ENCODE measurements around the gene DRC3. TPM values are rescaled to one million over a fixed set of nuclear protein-coding genes. Genes with fewer than 3 reads are reported as not detected.

Gene DRC3
- total RNA-seq, 1 experiment from 2014 or later: 2.3 TPM

DNA sequence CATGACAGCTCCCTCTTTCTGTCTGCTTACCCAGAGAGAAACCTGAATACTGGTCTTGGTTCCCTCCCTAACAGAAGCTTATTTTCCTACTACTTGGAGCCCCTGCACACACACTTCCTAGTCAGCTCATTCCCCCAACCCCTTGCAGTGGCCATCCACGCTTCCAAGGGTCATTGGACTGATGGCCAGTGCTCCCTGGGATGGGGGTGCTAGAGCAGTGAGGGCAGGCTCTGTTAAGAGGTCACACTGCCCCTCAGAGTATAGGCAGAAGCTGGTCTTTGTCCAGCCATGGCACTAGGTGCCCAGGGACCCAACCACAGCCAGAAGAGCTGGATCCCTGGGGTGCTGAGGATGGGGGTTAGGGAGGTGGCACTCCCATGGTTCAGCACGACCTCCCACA is 12.5 kb downstream of the DRC3 start:
- Mint-ChIP-seq H3K9me3 (ENCODE audit: unreplicated experiment) (no peaks in the 10 kb centered on the region), H3K4me1 (ENCODE audit: insufficient read depth, unreplicated experiment) (peaks cover 9% of the 10 kb centered on the region), H3K27ac (ENCODE audit: low read depth, unreplicated experiment) (peak overlapping the region; percentile 53), H3K36me3 (ENCODE audit: insufficient read depth, unreplicated experiment) (peaks cover 1% of the 10 kb centered on the region), H3K4me3 (ENCODE audit: unreplicated experiment) (no peak overlapping the region), H3K27me3 (ENCODE audit: insufficient read depth, unreplicated experiment) (no peaks in the 10 kb centered on the region)
- intact Hi-C loops (cut with micrococcal nuclease): no loop called here
- ChIA-PET CTCF (interaction anchor here (0.6 to 1.2 kb wide), 4 partner anchors 13 to 48 kb away, joined by 3 to 5 read pairs (median 3); partner anchors contain the start of genes DRC3 and TOM1L2), POLR2A (interaction anchor here (0.7 to 1.4 kb wide), 2 partner anchors 13 to 64 kb away, joined by 3 to 6 read pairs; partner anchors contain the start of genes DRC3 and TOM1L2)
- TF ChIP-seq CTCF (IDR thresholded peaks at IDR 0.05; ENCODE audit: unreplicated experiment): no peak
- BruUV-seq (replicated peaks): no TSS peak
- no peak for DNase-seq (ENCODE audit: unreplicated experiment)

- ChIA-PET CTCF (interaction anchor here (1.2 kb wide), 2 partner anchors 13 to 48 kb away, joined by 3 to 5 read pairs; partner anchors contain the start of genes DRC3 and TOM1L2), POLR2A (interaction anchor here (0.7 to 1.4 kb wide), 2 partner anchors 13 to 64 kb away, joined by 3 to 6 read pairs; partner anchors contain the start of genes DRC3 and TOM1L2)
- no peak overlapping the region for H3K4me3 Mint-ChIP-seq (ENCODE audit: unreplicated experiment)
- H3K36me3 Mint-ChIP-seq (ENCODE audit: insufficient read depth, unreplicated experiment): peaks cover 6% of the 10 kb centered on the region
- peaks cover 13% of the 10 kb centered on the region for H3K4me1 Mint-ChIP-seq (ENCODE audit: insufficient read depth, unreplicated experiment)
- H3K9me3 Mint-ChIP-seq (ENCODE audit: unreplicated experiment): no peaks in the 10 kb centered on the region
- intact Hi-C loops (cut with micrococcal nuclease): no loop called here
- no peak overlapping the region for H3K27ac Mint-ChIP-seq (ENCODE audit: low read depth, unreplicated experiment)
- no peaks in the 10 kb centered on the region for H3K27me3 Mint-ChIP-seq (ENCODE audit: insufficient read depth, unreplicated experiment)
- no peak for DNase-seq (ENCODE audit: unreplicated experiment)
- peak; percentile 12 for TF ChIP-seq CTCF (IDR thresholded peaks at IDR 0.05; ENCODE audit: unreplicated experiment)
- BruUV-seq (replicated peaks): no TSS peak
Observed at GRCh38 chr17:17985555-17985954, 12.9 kb downstream of the DRC3 start.

- Mint-ChIP-seq H3K4me1 (ENCODE audit: insufficient read depth, unreplicated experiment) (peaks cover 19% of the 10 kb centered on the region), H3K4me3 (ENCODE audit: unreplicated experiment) (no peak overlapping the region), H3K27me3 (ENCODE audit: insufficient read depth, unreplicated experiment) (no peaks in the 10 kb centered on the region), H3K27ac (ENCODE audit: low read depth, unreplicated experiment) (no peak overlapping the region), H3K36me3 (ENCODE audit: insufficient read depth, unreplicated experiment) (peaks cover 6% of the 10 kb centered on the region), H3K9me3 (ENCODE audit: unreplicated experiment) (no peaks in the 10 kb centered on the region)
- CTCF ChIA-PET: no interaction called here
- no peak for TF ChIP-seq CTCF (IDR thresholded peaks at IDR 0.05; ENCODE audit: unreplicated experiment)
- no peak for DNase-seq (ENCODE audit: unreplicated experiment)
- POLR2A ChIA-PET: interaction anchor here (0.6 kb wide), 1 partner anchor 72 kb away, joined by 3 read pairs; no protein-coding TSS in a partner anchor
- intact Hi-C loops (cut with micrococcal nuclease): no loop called here
- no TSS peak for BruUV-seq (replicated peaks)
Observed at GRCh38 chr17:17987187-17987896, 14.7 kb downstream of the DRC3 start.

DNA sequence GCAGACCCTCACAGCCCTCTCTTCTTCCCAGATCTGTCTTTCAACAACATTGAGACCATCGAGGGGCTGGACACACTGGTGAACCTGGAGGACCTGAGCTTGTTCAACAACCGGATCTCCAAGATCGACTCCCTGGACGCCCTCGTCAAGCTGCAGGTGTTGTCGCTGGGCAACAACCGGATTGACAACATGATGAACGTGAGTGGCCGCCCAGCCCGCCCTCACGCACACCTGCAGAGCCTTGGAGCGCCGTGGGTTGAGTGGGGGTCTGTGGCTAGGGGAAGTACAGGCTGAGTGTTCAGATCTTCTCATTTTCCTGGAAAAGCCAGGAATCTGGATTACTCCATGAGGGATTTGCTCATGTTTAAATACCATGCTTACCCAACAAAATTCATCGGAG is 15.2 kb downstream of the DRC3 start:
- DNase-seq (ENCODE audit: unreplicated experiment): no peak
- ChIA-PET CTCF (no interaction called here), POLR2A (interaction anchor here (0.6 kb wide), 1 partner anchor 146 kb away, joined by 3 read pairs; no protein-coding TSS in a partner anchor)
- Mint-ChIP-seq H3K27me3 (ENCODE audit: insufficient read depth, unreplicated experiment) (no peaks in the 10 kb centered on the region), H3K9me3 (ENCODE audit: unreplicated experiment) (no peaks in the 10 kb centered on the region), H3K4me3 (ENCODE audit: unreplicated experiment) (no peak overlapping the region), H3K36me3 (ENCODE audit: insufficient read depth, unreplicated experiment) (peaks cover 6% of the 10 kb centered on the region), H3K4me1 (ENCODE audit: insufficient read depth, unreplicated experiment) (peaks cover 24% of the 10 kb centered on the region), H3K27ac (ENCODE audit: low read depth, unreplicated experiment) (no peak overlapping the region)
- BruUV-seq (replicated peaks): no TSS peak
- intact Hi-C loops (cut with micrococcal nuclease): no loop called here
- TF ChIP-seq CTCF (IDR thresholded peaks at IDR 0.05; ENCODE audit: unreplicated experiment): no peak

All from MCF 10A (cell line).